Ectodermal cell (in vitro differentiated cells): ENCODE measurements around the gene SCLY.

Source experiments
- H3K27ac ChIP-seq: 2 replicates; pipeline ENCODE4 v1.7.0; 2013; ENCODE audit warnings: mild to moderate bottlenecking, low read depth, low read length; ENCODE audit not compliant: insufficient read depth, poor library complexity, severe bottlenecking
- H3K27me3 ChIP-seq: 2 replicates; pipeline ENCODE4 v1.7.0; 2013; ENCODE audit warnings: mild to moderate bottlenecking, low read length; ENCODE audit not compliant: insufficient read depth, control insufficient read depth, poor library complexity, severe bottlenecking
- H3K36me3 ChIP-seq: one replicate; pipeline ENCODE4 v1.7.0; 2013; ENCODE audit warnings: low read length; ENCODE audit not compliant: control insufficient read depth, insufficient read depth
- H3K4me1 ChIP-seq: one replicate; pipeline ENCODE4 v1.7.0; 2013; ENCODE audit warnings: low read length; ENCODE audit not compliant: control insufficient read depth, insufficient read depth
- H3K4me3 ChIP-seq: 2 replicates; pipeline ENCODE4 v1.7.0; 2013; ENCODE audit warnings: low read depth, low read length, control low read depth; ENCODE audit not compliant: insufficient read depth
- H3K9me3 ChIP-seq: 2 replicates; pipeline ENCODE4 v1.7.0; 2013; ENCODE audit warnings: mild to moderate bottlenecking, low read length, moderate library complexity; ENCODE audit not compliant: control insufficient read depth
- WGBS, 2 experiments: methylation state at CpG; one replicate each; pipeline ENCODE4 v1.1.7; 2013; ENCODE audit warnings: missing lambda C conversion rate in 2 of 2; 5-methylcytosine and 5-hydroxymethylcytosine counted together

Gene SCLY

GRCh38 chr2:238084761-238085160, 24.0 kb downstream of the SCLY start:
- Histone ChIP-seq H3K4me3 (no peak overlapping the region), H3K9me3 (no peaks in the 10 kb centered on the region), H3K36me3 (peaks cover 31% of the 10 kb centered on the region), H3K27ac (no peak overlapping the region), H3K4me1 (no peaks in the 10 kb centered on the region), H3K27me3 (no peaks in the 10 kb centered on the region)
- 91 to 95% methylated on average over 6 of the region's 7 CpGs for WGBS, 2 experiments

GRCh38 chr2:238085899-238086298, 25.1 kb downstream of the SCLY start:
- Histone ChIP-seq H3K4me1 (no peaks in the 10 kb centered on the region), H3K36me3 (peaks cover 30% of the 10 kb centered on the region), H3K27me3 (no peaks in the 10 kb centered on the region), H3K27ac (no peak overlapping the region), H3K4me3 (no peak overlapping the region), H3K9me3 (no peaks in the 10 kb centered on the region)
- WGBS, 2 experiments: 94 to 100% methylated on average over 2 of the region's 3 CpGs

GRCh38 chr2:238087211-238087610, 26.4 kb downstream of the SCLY start:
- Histone ChIP-seq H3K27me3 (no peaks in the 10 kb centered on the region), H3K36me3 (peaks cover 30% of the 10 kb centered on the region), H3K4me3 (no peak overlapping the region), H3K9me3 (no peaks in the 10 kb centered on the region), H3K27ac (no peak overlapping the region), H3K4me1 (no peaks in the 10 kb centered on the region)
- WGBS, 2 experiments: 92 to 100% methylated on average over 2 of the region's 2 CpGs

GRCh38 chr2:238090887-238091286, 30.1 kb downstream of the SCLY start:
- peaks cover 2% of the 10 kb centered on the region for H3K36me3 ChIP-seq
- no peaks in the 10 kb centered on the region for H3K27me3 ChIP-seq
- H3K4me3 ChIP-seq: no peak overlapping the region
- H3K4me1 ChIP-seq: no peaks in the 10 kb centered on the region
- H3K27ac ChIP-seq: no peak overlapping the region
- no peaks in the 10 kb centered on the region for H3K9me3 ChIP-seq
- WGBS, 2 experiments: 96 to 97% methylated on average over 4 of the region's 4 CpGs

GRCh38 chr2:238091436-238092060, 30.7 kb downstream of the SCLY start:
- WGBS, 2 experiments: 93 to 95% methylated on average over 14 to 16 of the region's 16 CpGs
- Histone ChIP-seq H3K27ac (no peak overlapping the region), H3K36me3 (no peaks in the 10 kb centered on the region), H3K4me1 (no peaks in the 10 kb centered on the region), H3K4me3 (no peak overlapping the region), H3K27me3 (no peaks in the 10 kb centered on the region), H3K9me3 (no peaks in the 10 kb centered on the region)

- H3K4me3 ChIP-seq: no peak overlapping the region
- no peaks in the 10 kb centered on the region for H3K36me3 ChIP-seq
- WGBS, 2 experiments: 94 to 95% methylated on average over 12 of the region's 12 CpGs
- no peak overlapping the region for H3K27ac ChIP-seq
- H3K9me3 ChIP-seq: no peaks in the 10 kb centered on the region
- H3K4me1 ChIP-seq: no peaks in the 10 kb centered on the region
- H3K27me3 ChIP-seq: no peaks in the 10 kb centered on the region
Observed at GRCh38 chr2:238092486-238093035, 31.8 kb downstream of the SCLY start.

GRCh38 chr2:238093181-238094140, 32.7 kb downstream of the SCLY start:
- Histone ChIP-seq H3K27ac (no peak overlapping the region), H3K4me3 (no peak overlapping the region), H3K36me3 (no peaks in the 10 kb centered on the region), H3K27me3 (no peaks in the 10 kb centered on the region), H3K9me3 (no peaks in the 10 kb centered on the region), H3K4me1 (no peaks in the 10 kb centered on the region)
- 92 to 93% methylated on average over 26 of the region's 26 CpGs for WGBS, 2 experiments

GRCh38 chr2:238094438-238095022, 33.7 kb downstream of the SCLY start:
- Histone ChIP-seq H3K4me3 (no peak overlapping the region), H3K36me3 (no peaks in the 10 kb centered on the region), H3K27ac (no peak overlapping the region), H3K9me3 (no peaks in the 10 kb centered on the region), H3K4me1 (no peaks in the 10 kb centered on the region), H3K27me3 (no peaks in the 10 kb centered on the region)
- 92 to 95% methylated on average over 17 of the region's 17 CpGs for WGBS, 2 experiments

GRCh38 chr2:238095143-238095542, 34.3 kb downstream of the SCLY start:
- Histone ChIP-seq H3K4me1 (no peaks in the 10 kb centered on the region), H3K27me3 (no peaks in the 10 kb centered on the region), H3K27ac (no peak overlapping the region), H3K36me3 (no peaks in the 10 kb centered on the region), H3K4me3 (no peak overlapping the region), H3K9me3 (no peaks in the 10 kb centered on the region)
- 95 to 97% methylated on average over 7 of the region's 7 CpGs for WGBS, 2 experiments
